Ishikawa (cell line): Measurements from ENCODE around the gene PKNOX2.

Experiments used
- CEBPB ChIP-seq: IDR thresholded peaks from 2 replicates; pipeline ENCODE4 v1.6.1; 2012
- CREB1 ChIP-seq: IDR thresholded peaks from 2 replicates; pipeline ENCODE4 v1.6.1; 2012; ENCODE audit warnings: low read depth
- EGR1 ChIP-seq: IDR thresholded peaks from 2 replicates; pipeline ENCODE4 v1.6.1; 2012
- EP300 ChIP-seq: IDR thresholded peaks from 2 replicates; pipeline ENCODE4 v1.6.1; 2012; ENCODE audit warnings: borderline replicate concordance
- FOXM1 ChIP-seq: IDR thresholded peaks from 2 replicates; pipeline ENCODE4 v1.6.1; 2012; ENCODE audit warnings: low read depth, borderline replicate concordance
- MAX ChIP-seq: IDR thresholded peaks from 2 replicates; pipeline ENCODE4 v1.6.1; 2012
- NFIC ChIP-seq: IDR thresholded peaks from 2 replicates; pipeline ENCODE4 v1.6.1; 2012
- RAD21 ChIP-seq: IDR thresholded peaks from 2 replicates; pipeline ENCODE4 v1.6.1; 2012; ENCODE audit warnings: low read depth
- REST ChIP-seq: IDR thresholded peaks from 2 replicates; pipeline ENCODE4 v1.6.1; 2012; ENCODE audit warnings: low read depth, mild to moderate bottlenecking
- TAF1 ChIP-seq: IDR thresholded peaks from 2 replicates; pipeline ENCODE4 v1.6.1; 2012; ENCODE audit warnings: low read depth, mild to moderate bottlenecking
- TCF12 ChIP-seq: IDR thresholded peaks from 2 replicates; pipeline ENCODE4 v1.6.1; 2012; ENCODE audit warnings: low read depth
- TEAD4 ChIP-seq: IDR thresholded peaks from 2 replicates; pipeline ENCODE4 v1.6.1; 2012
- USF1 ChIP-seq: IDR thresholded peaks from 2 replicates; pipeline ENCODE4 v1.6.1; 2012
- YY1 ChIP-seq: IDR thresholded peaks from 2 replicates; pipeline ENCODE4 v1.6.1; 2012; ENCODE audit warnings: low read depth
- ZBTB7A ChIP-seq: IDR thresholded peaks from 2 replicates; pipeline ENCODE4 v1.6.1; 2012; ENCODE audit warnings: low read depth

PKNOX2 gene

GRCh38 chr11:125429807-125430678 is 265.5 kb downstream of the PKNOX2 start:
- TF ChIP-seq YY1 = no peak
- TF ChIP-seq EP300 = no peak
- no peak for TF ChIP-seq NFIC
- no peak for TF ChIP-seq REST
- TF ChIP-seq FOXM1 = no peak
- TF ChIP-seq MAX = no peak
- no peak for TF ChIP-seq EGR1
- no peak for TF ChIP-seq TCF12
- TF ChIP-seq CREB1 = no peak
- no peak for TF ChIP-seq TEAD4
- no peak for TF ChIP-seq CEBPB
- no peak for TF ChIP-seq TAF1
- no peak for TF ChIP-seq RAD21
- TF ChIP-seq USF1 = no peak

- no peak for TF ChIP-seq NFIC
- no peak for TF ChIP-seq USF1
- no peak for TF ChIP-seq FOXM1
- no peak for TF ChIP-seq MAX
- no peak for TF ChIP-seq TCF12
- no peak for TF ChIP-seq EP300
- TF ChIP-seq YY1 = no peak
- no peak for TF ChIP-seq RAD21
These were observed 266.5 kb downstream of the PKNOX2 start for GRCh38 chr11:125431009-125431408.

GRCh38 chr11:125431481-125431880 is 266.9 kb downstream of the PKNOX2 start:
- no peak for TF ChIP-seq CEBPB

- TF ChIP-seq EGR1 (no peak), NFIC (no peak), CREB1 (no peak), EP300 (no peak), RAD21 (peak; percentile 16; the same call in 1 of the 2 replicates)
These were observed 269.0 kb downstream of the PKNOX2 start for GRCh38 chr11:125433454-125434121.

- TF ChIP-seq EGR1 = no peak
- no peak for TF ChIP-seq TEAD4
These were observed 271.1 kb downstream of the PKNOX2 start for GRCh38 chr11:125435461-125436238.

- TF ChIP-seq CEBPB = no peak
- TF ChIP-seq CREB1 = no peak
- no peak for TF ChIP-seq REST
- no peak for TF ChIP-seq TEAD4
- no peak for TF ChIP-seq USF1
- TF ChIP-seq TAF1 = no peak
- no peak for TF ChIP-seq ZBTB7A
- no peak for TF ChIP-seq NFIC
- TF ChIP-seq EP300 = no peak
These were observed 277.3 kb downstream of the PKNOX2 start for GRCh38 chr11:125441648-125442410.
